Transverse colon (tissue), 3 donors: Measurements from ENCODE around the gene SARS1.

Experiments used
- CTCF ChIP-seq, 5 experiments: fragments of 200-600 bp in 3 of 5; fragments of 450-650 bp in 2 of 5; sonication (generic) in 3 of 5; IDR thresholded peaks; 1 replicate in 2 of 5; 2 replicates in 3 of 5; pipeline ENCODE4 v1.5.1; 2016 to 2017; ENCODE audit warnings: antibody characterized with exemption in 5 of 5, inconsistent platforms in 3 of 5, mild to moderate bottlenecking in 2 of 5, moderate library complexity in 1 of 5
- EP300 ChIP-seq: sonication (generic); formaldehyde crosslinking; IDR thresholded peaks from one replicate; pipeline ENCODE4 v1.6.1; 2017; ENCODE audit warnings: antibody characterized with exemption, low read depth
- POLR2A ChIP-seq: fragments of 450-650 bp; IDR thresholded peaks from one replicate; pipeline ENCODE4 v1.6.1; 2016; ENCODE audit warnings: antibody characterized with exemption, mild to moderate bottlenecking, moderate library complexity

- TF ChIP-seq EP300 (no peak), CTCF (IDR thresholded peaks at IDR 0.05) (no peak), POLR2A (no peak)
These were observed 49.5 kb downstream of the SARS1 start for GRCh38 chr1:109263234-109263596.
